Keratinocyte (primary cell): Measurements from ENCODE around the gene DDX39B.

Experiments used
- CTCF ChIP-seq, 3 experiments: IDR thresholded peaks in 1 of 3; conservative IDR thresholded peaks in 1 of 3; optimal IDR thresholded peaks in 1 of 3; 2 replicates in 2 of 3; 3 replicates in 1 of 3; pipeline versions ENCODE3 to v1.5.1; 2011; ENCODE audit warnings: low read length in 3 of 3, mild to moderate bottlenecking in 3 of 3, moderate library complexity in 2 of 3, control low read depth in 1 of 3, inconsistent platforms in 1 of 3; ENCODE audit not compliant: insufficient read depth in 2 of 3; ENCODE audit errors: extremely low read depth in 1 of 3
- EZH2 ChIP-seq: IDR thresholded peaks from one replicate; pipeline ENCODE4 v1.6.1; 2012; ENCODE audit warnings: inconsistent platforms, mild to moderate bottlenecking, low read length, moderate library complexity

- no peak for TF ChIP-seq CTCF (optimal IDR thresholded peaks at IDR 0.05 in 1 of 3, IDR thresholded peaks at IDR 0.05 in 1 of 3, conservative IDR thresholded peaks at IDR 0.05 in 1 of 3; ENCODE audit: extremely low read depth in 1 of 3, insufficient read depth in 2 of 3, low read length in 3 of 3)
- no peak for TF ChIP-seq EZH2
Observed at GRCh38 chr6:31575335-31575901, 33.6 kb upstream of the DDX39B start, which contains the start of gene TNF.
